NCI-H2029 treated with DMSO at 0.1 percent for 48 hours (cell line): ENCODE data around the gene PLEKHG4B.
"Not testable (repeated sequence)": the region's sequence is repeated elsewhere in the genome, so short reads cannot be mapped to it uniquely, and the experiment has no call there.

Experiments
- DNase-seq: peaks from one replicate; lab custom pipeline; 2025; lab: John Stamatoyannopoulos, UW

The PLEKHG4B gene

GRCh38 chr5:189976-190365, 98.0 kb downstream of the PLEKHG4B start:
- DNase-seq, result no peak

GRCh38 chr5:190366-191035, 98.5 kb downstream of the PLEKHG4B start:
- DNase-seq, result no peak

- no peak for DNase-seq
Observed at GRCh38 chr5:191036-191948, 99.3 kb downstream of the PLEKHG4B start, which contains the start of gene LRRC14B. Gene LRRC14B, plus strand, starts transcription at chr5:191495. Its CDS starts 44 bp downstream, at chr5:191539.

- DNase-seq, result no peak
Observed at GRCh38 chr5:191949-192690, 100.2 kb downstream of the PLEKHG4B start.

- DNase-seq, result no peak
Observed at GRCh38 chr5:192691-192969, 100.7 kb downstream of the PLEKHG4B start.

- DNase-seq, result no peak
Observed at GRCh38 chr5:192970-193831, 101.2 kb downstream of the PLEKHG4B start.

GRCh38 chr5:194102-194501, 102.1 kb downstream of the PLEKHG4B start:
- no peak for DNase-seq

- DNase-seq, result no peak
Observed at GRCh38 chr5:194603-195209, 102.7 kb downstream of the PLEKHG4B start.

- DNase-seq, result no peak
Observed at GRCh38 chr5:195401-196160, 103.6 kb downstream of the PLEKHG4B start.

GRCh38 chr5:196350-196749, 104.4 kb downstream of the PLEKHG4B start:
- DNase-seq, result no peak

GRCh38 chr5:197031-197430, 105.1 kb downstream of the PLEKHG4B start:
- DNase-seq, result not testable (repeated sequence)

- no peak for DNase-seq
Observed at GRCh38 chr5:197892-198489, 106.0 kb downstream of the PLEKHG4B start.

GRCh38 chr5:198516-199196, 106.7 kb downstream of the PLEKHG4B start:
- DNase-seq, result no peak

GRCh38 chr5:199197-199949, 107.4 kb downstream of the PLEKHG4B start:
- DNase-seq, result no peak

GRCh38 chr5:199950-200645, 108.1 kb downstream of the PLEKHG4B start:
- DNase-seq, result no peak

GRCh38 chr5:200985-201384, 109.0 kb downstream of the PLEKHG4B start:
- no peak for DNase-seq

GRCh38 chr5:201672-202071, 109.7 kb downstream of the PLEKHG4B start:
- DNase-seq, result no peak

- DNase-seq, result no peak
Observed at GRCh38 chr5:203246-203930, 111.4 kb downstream of the PLEKHG4B start.
